HEK293T (cell line): ENCODE measurements around the gene LRRC74A.

Experiments used
- CTCF ChIA-PET: fragments of 350-600 bp; formaldehyde crosslinking; extraction: SDS; loops from one replicate; lab custom pipeline; 2021; ENCODE audit warnings: antibody characterized with exemption, inconsistent platforms; lab: Yijun Ruan, JAX
- POLR2A ChIA-PET: fragments of 350-600 bp; formaldehyde crosslinking; extraction: SDS; loops from one replicate; lab custom pipeline; 2020; ENCODE audit warnings: antibody characterized with exemption, inconsistent platforms; lab: Yijun Ruan, JAX
- DNase-seq: peaks from one replicate; pipeline ENCODE4 v3.0.0; 2012; ENCODE audit warnings: mixed read lengths; ENCODE audit errors: extremely low spot score
- ARNT ChIP-seq: fragments of 450-650 bp; IDR thresholded peaks from 2 replicates; pipeline ENCODE4 v1.6.1; 2017; ENCODE audit warnings: mild to moderate bottlenecking
- BHLHE40 ChIP-seq: fragments of 450-650 bp; IDR thresholded peaks from 2 replicates; pipeline ENCODE4 v1.6.1; 2016; ENCODE audit warnings: mild to moderate bottlenecking, moderate library complexity, borderline replicate concordance
- CTBP1 ChIP-seq: fragments of 450-650 bp; IDR thresholded peaks from 2 replicates; pipeline ENCODE4 v1.6.1; 2016; ENCODE audit warnings: borderline replicate concordance
- ELF4 ChIP-seq: fragments of 450-650 bp; IDR thresholded peaks from 2 replicates; pipeline ENCODE4 v1.6.1; 2017; ENCODE audit warnings: antibody characterized with exemption
- FOXA1 ChIP-seq: fragments of 450-650 bp; IDR thresholded peaks from 2 replicates; pipeline ENCODE4 v1.6.1; 2016; ENCODE audit warnings: mild to moderate bottlenecking
- FOXK2 ChIP-seq: fragments of 450-650 bp; IDR thresholded peaks from 2 replicates; pipeline ENCODE4 v1.6.1; 2016; ENCODE audit warnings: mild to moderate bottlenecking
- FOXM1 ChIP-seq: fragments of 450-650 bp; IDR thresholded peaks from 2 replicates; pipeline ENCODE4 v1.6.1; 2017; ENCODE audit warnings: mild to moderate bottlenecking, borderline replicate concordance
- HDGF ChIP-seq: fragments of 450-650 bp; IDR thresholded peaks from 2 replicates; pipeline ENCODE4 v1.6.1; 2017; ENCODE audit warnings: antibody characterized with exemption, borderline replicate concordance
- L3MBTL2 ChIP-seq: fragments of 450-650 bp; conservative IDR thresholded peaks from 2 replicates; pipeline ENCODE4 v1.6.1; 2016; ENCODE audit warnings: mild to moderate bottlenecking
- LEF1 ChIP-seq: fragments of 450-650 bp; IDR thresholded peaks from 2 replicates; pipeline ENCODE4 v1.6.1; 2017; ENCODE audit warnings: mild to moderate bottlenecking, borderline replicate concordance
- NFRKB ChIP-seq: fragments of 450-650 bp; IDR thresholded peaks from 2 replicates; pipeline ENCODE4 v1.6.1; 2016; ENCODE audit warnings: mild to moderate bottlenecking, moderate library complexity
- PKNOX1 ChIP-seq: fragments of 450-650 bp; IDR thresholded peaks from 2 replicates; pipeline ENCODE4 v1.6.1; 2016
- SP1 ChIP-seq: fragments of 450-650 bp; IDR thresholded peaks from 2 replicates; pipeline ENCODE4 v1.6.1; 2017
- SUZ12 ChIP-seq: fragments of 450-650 bp; IDR thresholded peaks from 2 replicates; pipeline ENCODE4 v1.6.1; 2016; ENCODE audit warnings: mild to moderate bottlenecking
- TARDBP ChIP-seq: fragments of 450-650 bp; IDR thresholded peaks from 2 replicates; pipeline ENCODE4 v1.6.1; 2016
- ZNF384 ChIP-seq: fragments of 450-650 bp; IDR thresholded peaks from 2 replicates; pipeline ENCODE4 v1.6.1; 2016

Gene LRRC74A

GRCh38 chr14:76882651-76883050 lies 56.4 kb downstream of the LRRC74A start:
- ChIA-PET CTCF (interaction anchor here (1.1 to 1.2 kb wide), 2 partner anchors 10 to 31 kb away, joined by 4 read pairs; no protein-coding TSS in a partner anchor), POLR2A (no interaction called here)
- DNase-seq: no peak
- TF ChIP-seq HDGF: no peak
- no peak for TF ChIP-seq FOXK2
- TF ChIP-seq BHLHE40: no peak
- TF ChIP-seq PKNOX1: no peak
- TF ChIP-seq ARNT: no peak
- TF ChIP-seq TARDBP: no peak
- TF ChIP-seq L3MBTL2: no peak
- no peak for TF ChIP-seq NFRKB
- no peak for TF ChIP-seq SP1
- no peak for TF ChIP-seq ELF4
- TF ChIP-seq CTBP1: no peak
- no peak for TF ChIP-seq SUZ12
- no peak for TF ChIP-seq FOXM1

- ChIA-PET POLR2A (no interaction called here), CTCF (no interaction called here)
- no peak for TF ChIP-seq HDGF
- no peak for TF ChIP-seq BHLHE40
- no peak for TF ChIP-seq ZNF384
- no peak for TF ChIP-seq ELF4
- no peak for TF ChIP-seq SUZ12
- no peak for TF ChIP-seq FOXM1
- TF ChIP-seq SP1: no peak
- TF ChIP-seq CTBP1: no peak
- DNase-seq: no peak
Measured at GRCh38 chr14:76883447-76883846, 57.2 kb downstream of the LRRC74A start.

GRCh38 chr14:76884394-76884793 lies 58.2 kb downstream of the LRRC74A start:
- no peak for DNase-seq
- POLR2A ChIA-PET: no interaction called here
- CTCF ChIA-PET: no interaction called here
- no peak for TF ChIP-seq CTBP1
- TF ChIP-seq ELF4: no peak
- TF ChIP-seq SUZ12: no peak
- no peak for TF ChIP-seq TARDBP
- no peak for TF ChIP-seq ARNT
- no peak for TF ChIP-seq FOXK2
- TF ChIP-seq L3MBTL2: no peak
- no peak for TF ChIP-seq NFRKB
- TF ChIP-seq PKNOX1: no peak
- TF ChIP-seq ZNF384: no peak
- TF ChIP-seq HDGF: no peak
- no peak for TF ChIP-seq LEF1
- no peak for TF ChIP-seq FOXA1
- TF ChIP-seq SP1: no peak
- TF ChIP-seq FOXM1: no peak

GRCh38 chr14:76884853-76885276 lies 58.7 kb downstream of the LRRC74A start:
- DNase-seq: no peak
- CTCF ChIA-PET: interaction anchor here (1.6 to 4.0 kb wide), 2 partner anchors 9 to 186 kb away, joined by 7 to 17 read pairs; no protein-coding TSS in a partner anchor
- no peak for TF ChIP-seq FOXK2
- TF ChIP-seq ARNT: no peak
- no peak for TF ChIP-seq HDGF
- TF ChIP-seq NFRKB: no peak
- TF ChIP-seq PKNOX1: no peak
- POLR2A ChIA-PET: no interaction called here

- no peak for TF ChIP-seq LEF1
- TF ChIP-seq SP1: no peak
- no peak for TF ChIP-seq TARDBP
- TF ChIP-seq FOXK2: no peak
- no peak for TF ChIP-seq ZNF384
- TF ChIP-seq CTBP1: no peak
- no peak for TF ChIP-seq ELF4
- no peak for TF ChIP-seq NFRKB
- TF ChIP-seq PKNOX1: no peak
- no peak for TF ChIP-seq HDGF
- TF ChIP-seq FOXA1: no peak
- TF ChIP-seq SUZ12: no peak
- no peak for TF ChIP-seq L3MBTL2
- TF ChIP-seq ARNT: no peak
- ChIA-PET POLR2A (no interaction called here), CTCF (interaction anchor here (0.8 to 4.0 kb wide), 5 partner anchors 11 to 173 kb away, joined by 3 to 17 read pairs (median 7); no protein-coding TSS in a partner anchor)
- DNase-seq: no peak
Measured at GRCh38 chr14:76887191-76887590, 61.0 kb downstream of the LRRC74A start.

- CTCF ChIA-PET: interaction anchor here (1.1 kb wide), 1 partner anchor 15 kb away, joined by 5 read pairs; no protein-coding TSS in a partner anchor
- TF ChIP-seq FOXK2 (no peak), SP1 (no peak), ZNF384 (no peak), BHLHE40 (no peak), SUZ12 (no peak), ARNT (no peak), TARDBP (no peak), NFRKB (no peak), FOXA1 (no peak)
- POLR2A ChIA-PET: no interaction called here
- no peak for DNase-seq
Measured at GRCh38 chr14:76891391-76891790, 65.2 kb downstream of the LRRC74A start.
